ENCODE results near the gene CYLD. TPM values are rescaled to one million over a fixed set of nuclear protein-coding genes. Genes with fewer than 3 reads are reported as not detected.

The CYLD gene
- total and polyA plus RNA-seq, 12 donors = 10.3 to 61.7 (median 37.1) TPM

DNA sequence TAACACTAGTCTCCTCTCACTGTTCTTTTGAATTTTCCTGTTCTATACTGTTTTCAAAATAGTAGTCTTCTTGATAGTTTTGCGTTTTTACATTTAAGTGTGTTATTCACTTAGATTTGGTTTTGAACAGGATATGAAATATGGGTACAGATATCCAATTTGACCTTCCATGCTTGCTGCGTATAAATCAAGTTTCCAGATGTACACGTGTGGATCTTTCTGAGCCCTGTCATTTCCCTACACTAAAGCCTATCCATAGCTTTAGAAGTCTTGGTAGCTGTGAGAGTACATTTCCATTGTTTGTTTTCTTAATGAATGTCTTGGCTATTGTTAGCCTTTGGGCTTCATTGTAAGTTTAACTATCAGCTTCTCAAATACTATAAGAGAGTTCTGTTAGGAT is 20.4 kb downstream of the CYLD start:
- Histone ChIP-seq H3K4me1 (peaks cover 0 to 46% (median 8%) of the 10 kb centered on the region in 9 donors), H3K4me3 (no peak overlapping the region), H3K27ac (no peak overlapping the region), H3K36me3 (peaks cover 0 to 91% (median 5%) of the 10 kb centered on the region in 9 donors), H3K27me3 (no peaks in the 10 kb centered on the region), H3K9me3 (peaks cover 0 to 14% (median 6%) of the 10 kb centered on the region in 11 donors)
- DNase-seq (no peak), ATAC-seq (no peak)
- TF ChIP-seq, protein P1, sequence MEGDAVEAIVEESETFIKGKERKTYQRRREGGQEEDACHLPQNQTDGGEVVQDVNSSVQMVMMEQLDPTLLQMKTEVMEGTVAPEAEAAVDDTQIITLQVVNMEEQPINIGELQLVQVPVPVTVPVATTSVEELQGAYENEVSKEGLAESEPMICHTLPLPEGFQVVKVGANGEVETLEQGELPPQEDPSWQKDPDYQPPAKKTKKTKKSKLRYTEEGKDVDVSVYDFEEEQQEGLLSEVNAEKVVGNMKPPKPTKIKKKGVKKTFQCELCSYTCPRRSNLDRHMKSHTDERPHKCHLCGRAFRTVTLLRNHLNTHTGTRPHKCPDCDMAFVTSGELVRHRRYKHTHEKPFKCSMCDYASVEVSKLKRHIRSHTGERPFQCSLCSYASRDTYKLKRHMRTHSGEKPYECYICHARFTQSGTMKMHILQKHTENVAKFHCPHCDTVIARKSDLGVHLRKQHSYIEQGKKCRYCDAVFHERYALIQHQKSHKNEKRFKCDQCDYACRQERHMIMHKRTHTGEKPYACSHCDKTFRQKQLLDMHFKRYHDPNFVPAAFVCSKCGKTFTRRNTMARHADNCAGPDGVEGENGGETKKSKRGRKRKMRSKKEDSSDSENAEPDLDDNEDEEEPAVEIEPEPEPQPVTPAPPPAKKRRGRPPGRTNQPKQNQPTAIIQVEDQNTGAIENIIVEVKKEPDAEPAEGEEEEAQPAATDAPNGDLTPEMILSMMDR (IDR thresholded peaks at IDR 0.05) = no peak
- intact Hi-C loops (cut with DNase I) = no loop called here
- WGBS, 2 donors = 69% methylated on average over 3 of the region's 3 CpGs

DNA sequence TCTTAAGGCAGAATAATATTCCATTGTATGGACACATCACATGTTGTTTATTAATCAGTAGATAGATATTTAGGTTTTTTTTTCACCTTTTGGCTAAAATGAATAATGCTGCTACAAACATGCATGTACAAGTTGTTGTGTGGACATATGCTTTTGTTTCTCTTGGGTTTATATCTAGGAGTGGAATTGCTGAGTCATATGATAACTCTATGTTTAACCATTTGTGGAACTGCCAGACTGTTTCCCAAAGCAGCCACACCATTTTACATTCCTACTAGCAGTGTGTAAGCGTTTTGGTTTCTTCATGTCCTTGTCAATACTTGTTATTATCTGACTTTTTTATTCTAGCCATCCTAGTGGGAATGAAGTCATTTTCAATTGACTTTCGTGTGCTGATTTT is 21.3 kb downstream of the CYLD start:
- ATAC-seq = no peak
- TF ChIP-seq, protein P1 (IDR thresholded peaks at IDR 0.05) = no peak
- peaks cover 0 to 14% (median 6%) of the 10 kb centered on the region in 11 donors for H3K9me3 ChIP-seq
- WGBS, 2 donors = 93 to 95% methylated on average over 2 of the region's 2 CpGs
- H3K36me3 ChIP-seq = peaks cover 0 to 86% (median 5%) of the 10 kb centered on the region in 9 donors
- H3K4me3 ChIP-seq = no peak overlapping the region
- H3K27ac ChIP-seq = no peak overlapping the region
- H3K27me3 ChIP-seq = no peaks in the 10 kb centered on the region
- intact Hi-C loops (cut with DNase I) = no loop called here
- no peak for DNase-seq
- H3K4me1 ChIP-seq = peaks cover 0 to 43% (median 8%) of the 10 kb centered on the region in 9 donors

DNA sequence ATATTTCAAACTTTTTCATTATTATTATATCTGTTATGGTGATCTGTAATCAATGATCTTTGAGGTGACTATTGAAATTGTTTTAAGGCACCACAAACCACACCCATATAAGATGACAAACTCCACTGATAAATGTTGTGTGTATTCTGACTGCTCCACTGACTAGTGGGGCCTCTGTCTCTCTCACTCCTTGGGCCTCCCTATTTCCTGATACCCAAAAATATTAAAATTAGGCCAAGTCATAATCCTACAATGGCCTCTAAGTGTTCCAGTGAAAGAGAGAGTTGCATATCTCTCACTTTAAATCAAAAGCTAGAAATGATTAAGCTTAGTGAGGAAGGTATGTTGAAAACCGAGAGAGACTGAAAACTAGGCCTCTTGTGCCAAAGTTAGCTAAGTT is 23.4 kb downstream of the CYLD start:
- H3K4me1 ChIP-seq = peaks cover 0 to 43% (median 8%) of the 10 kb centered on the region in 9 donors
- no peak overlapping the region for H3K4me3 ChIP-seq
- H3K9me3 ChIP-seq = peaks cover 0 to 23% (median 6%) of the 10 kb centered on the region in 11 donors
- TF ChIP-seq, protein P1 (IDR thresholded peaks at IDR 0.05) = no peak
- H3K27ac ChIP-seq = no peak overlapping the region
- 89 to 96% methylated on average over 1 of the region's 1 CpG for WGBS, 2 donors
- intact Hi-C loops (cut with DNase I) = no loop called here
- no peak for ATAC-seq
- H3K27me3 ChIP-seq = no peaks in the 10 kb centered on the region
- DNase-seq = no peak
- H3K36me3 ChIP-seq = peaks cover 0 to 72% (median 5%) of the 10 kb centered on the region in 9 donors

DNA sequence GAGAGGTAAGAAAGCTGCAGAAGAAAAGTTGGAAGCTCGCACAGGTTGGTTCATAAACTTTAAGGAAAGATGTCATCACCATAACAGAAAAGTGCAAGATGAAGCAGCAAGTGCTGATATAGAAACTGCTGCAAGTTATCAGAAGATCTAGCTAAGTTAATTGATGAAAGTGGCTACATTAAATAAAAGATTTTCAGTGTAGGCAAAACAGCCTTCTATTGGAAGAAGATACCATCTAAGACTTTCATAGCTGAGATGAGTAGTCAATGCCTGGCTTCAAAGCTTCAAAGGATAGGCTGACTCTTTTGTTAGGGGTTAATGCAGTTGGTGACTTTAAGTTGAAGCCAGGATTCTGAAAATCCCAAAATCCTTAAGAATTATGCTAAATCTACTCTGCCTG is 24.0 kb downstream of the CYLD start:
- Histone ChIP-seq H3K36me3 (peaks cover 0 to 66% (median 5%) of the 10 kb centered on the region in 9 donors), H3K27ac (no peak overlapping the region), H3K4me3 (no peak overlapping the region), H3K4me1 (peaks cover 0 to 40% (median 8%) of the 10 kb centered on the region in 9 donors), H3K9me3 (peaks cover 0 to 23% (median 6%) of the 10 kb centered on the region in 11 donors), H3K27me3 (no peaks in the 10 kb centered on the region)
- TF ChIP-seq, protein P1 (IDR thresholded peaks at IDR 0.05) = no peak
- 89 to 100% methylated on average over 1 of the region's 1 CpG for WGBS, 2 donors
- DNase-seq (no peak), ATAC-seq (no peak)
- intact Hi-C loops (cut with DNase I) = no loop called here
